HL-60/S4 treated with retinoic acid at 250 ng/mL for 4 days and 3 days (cell line): ENCODE measurements around the gene CACFD1.

ENCODE experiments used
- in situ Hi-C: fragments of 300-500 bp; cut with MboI; formaldehyde crosslinking; loops from 2 replicates; pipeline ENCODE4 v1.7.0; 2022; ENCODE audit warnings: low sequenced_read_pairs

Gene CACFD1

DNA sequence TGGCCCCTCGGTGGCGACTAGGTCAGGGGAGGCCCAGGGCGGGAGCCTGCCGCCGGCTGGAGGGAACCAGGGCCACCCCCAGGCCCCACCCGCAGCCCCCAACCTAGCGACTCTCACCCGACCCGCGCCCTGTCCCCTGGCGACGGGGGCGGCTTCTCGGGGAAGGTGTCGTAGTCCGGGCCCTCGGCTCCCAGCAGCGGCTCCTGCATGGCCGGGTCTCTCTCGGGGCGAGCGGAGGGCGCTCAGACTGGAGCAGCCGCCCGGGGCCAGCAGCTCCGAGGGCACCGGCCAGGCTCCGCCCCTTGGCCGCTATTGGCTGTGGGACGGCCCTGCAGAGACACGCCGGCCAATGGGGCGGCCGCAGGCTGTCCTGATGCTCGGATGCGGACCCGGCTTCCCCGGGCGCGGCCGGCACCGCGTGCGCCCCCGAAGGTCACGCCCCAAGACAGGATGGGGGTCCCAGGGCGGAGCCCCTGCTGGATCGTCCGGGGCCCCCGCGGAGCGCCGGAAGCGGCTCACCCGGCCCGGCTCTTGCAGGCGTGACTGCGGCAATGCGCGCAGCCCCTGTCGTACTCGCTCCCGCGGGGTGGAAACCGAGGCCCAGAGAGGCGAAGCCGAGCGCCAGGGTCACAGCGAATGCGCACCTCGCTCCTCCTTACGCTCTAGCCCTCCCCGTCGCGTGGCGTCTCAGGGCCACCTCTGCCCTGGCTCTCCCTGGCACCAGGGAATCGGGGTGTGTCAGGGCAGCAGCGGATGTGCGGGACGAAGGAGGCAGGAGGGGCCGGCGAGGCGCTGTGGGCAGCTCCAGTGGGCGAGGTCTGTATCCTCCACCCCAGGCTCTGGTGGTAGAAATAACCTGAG lies 19.3 kb downstream of the CACFD1 start, which contains the start of gene SLC2A6:
SLC2A6 (minus strand) TSS at position 249 of the 861 bp plus-strand sequence; CDS start at position 209, 40 bp downstream.
- in situ Hi-C loops = no loop called here

DNA sequence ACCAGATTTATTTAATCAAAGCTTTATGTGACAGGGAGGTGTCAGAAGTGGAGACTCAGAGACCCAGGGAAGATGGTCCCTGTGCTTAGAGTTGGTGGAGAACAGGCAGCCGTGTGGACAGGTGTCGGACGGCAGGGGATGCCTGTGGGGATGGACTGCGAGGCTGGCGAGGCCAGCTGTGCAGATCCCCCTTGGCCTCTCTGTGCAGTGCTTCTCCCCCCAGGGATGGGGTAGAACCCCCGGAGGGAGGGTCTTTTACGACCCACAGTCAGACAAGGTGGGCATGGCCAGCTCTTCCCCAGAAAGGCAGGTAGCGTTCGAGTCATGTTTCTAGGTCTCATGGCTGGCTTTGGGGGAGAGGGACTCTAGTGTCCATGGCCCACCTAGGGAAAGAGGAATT lies 23.8 kb downstream of the CACFD1 start:
- in situ Hi-C loops = loop anchor here (10.0 kb wide), 1 partner anchor 299 kb away; no protein-coding TSS in a partner anchor

DNA sequence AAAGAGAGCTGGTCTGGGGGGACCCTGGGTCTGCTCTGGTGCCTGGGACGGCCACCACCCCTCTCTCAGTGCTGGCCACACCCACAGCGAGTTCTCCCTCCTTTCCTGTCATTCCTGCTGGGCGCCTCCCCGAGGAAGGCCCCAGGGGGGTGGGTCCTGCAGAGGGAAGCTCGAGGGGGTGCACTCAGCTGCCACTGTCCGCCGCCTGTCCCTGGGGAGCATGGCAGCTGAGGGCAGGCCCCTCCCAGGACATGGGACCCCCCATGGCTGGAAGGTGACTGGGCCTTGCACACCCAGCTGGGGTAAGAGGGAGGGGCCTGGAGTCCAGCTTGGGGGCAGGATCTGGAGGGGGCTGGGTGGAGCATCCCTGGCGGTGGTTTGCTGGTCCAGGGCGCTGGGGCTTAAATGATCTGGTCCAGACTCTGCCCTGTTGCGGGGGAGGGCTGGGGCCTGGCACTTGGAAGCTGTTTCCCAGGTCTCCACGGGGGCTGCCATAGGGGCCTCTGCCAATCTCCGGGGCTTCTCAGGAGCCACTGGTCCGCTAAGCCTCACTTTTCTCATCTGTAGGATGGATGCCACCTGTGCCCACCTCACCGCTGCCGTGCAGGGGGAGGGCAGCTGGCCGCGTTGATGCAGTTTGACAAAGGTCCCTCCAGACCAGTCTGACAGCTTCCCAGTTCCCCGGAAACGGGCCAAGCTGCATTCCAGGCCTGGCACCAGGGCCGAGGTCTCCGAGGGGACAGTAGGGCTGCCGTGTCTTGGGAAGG lies 25.1 kb downstream of the CACFD1 start:
- in situ Hi-C loops = loop anchor here (10.0 kb wide), 1 partner anchor 300 kb away; no protein-coding TSS in a partner anchor

DNA sequence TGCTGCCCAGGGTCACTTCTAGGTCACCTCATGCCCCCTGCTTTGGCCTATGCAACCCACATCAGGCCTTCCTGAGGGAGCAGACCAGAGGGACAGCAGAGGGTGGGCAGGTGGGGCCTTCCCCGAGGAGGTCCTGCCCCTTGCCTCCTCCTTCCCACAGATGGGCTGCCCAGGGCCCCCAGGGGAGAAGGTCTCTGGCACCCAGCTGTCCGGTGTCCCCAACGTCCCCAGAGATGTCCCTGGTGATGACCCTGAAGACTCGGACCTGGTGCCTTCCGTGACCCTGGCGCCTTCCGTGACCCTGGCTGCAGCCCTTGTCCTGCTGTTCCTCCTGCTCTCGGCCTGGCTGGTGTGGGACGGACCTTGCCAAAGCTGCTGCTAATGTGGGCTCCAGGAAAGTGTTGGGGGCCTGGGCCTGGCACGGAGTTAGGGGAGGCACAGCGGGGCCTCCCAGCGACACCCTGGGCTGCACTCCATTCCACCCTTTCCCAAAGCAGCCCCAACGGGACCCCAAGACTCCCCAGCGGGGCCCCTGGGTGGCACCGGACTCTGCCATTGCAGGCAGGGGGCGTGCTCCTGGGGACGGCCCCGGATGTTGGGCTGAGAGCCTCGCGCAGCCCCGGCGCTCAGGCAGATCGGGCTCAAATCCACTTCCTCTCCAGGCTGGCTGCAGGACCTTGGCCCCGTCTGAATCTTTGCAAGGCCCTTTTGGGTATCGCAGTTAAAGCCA lies 25.9 kb downstream of the CACFD1 start:
- in situ Hi-C loops = loop anchor here (10.0 kb wide), 1 partner anchor 301 kb away; no protein-coding TSS in a partner anchor

DNA sequence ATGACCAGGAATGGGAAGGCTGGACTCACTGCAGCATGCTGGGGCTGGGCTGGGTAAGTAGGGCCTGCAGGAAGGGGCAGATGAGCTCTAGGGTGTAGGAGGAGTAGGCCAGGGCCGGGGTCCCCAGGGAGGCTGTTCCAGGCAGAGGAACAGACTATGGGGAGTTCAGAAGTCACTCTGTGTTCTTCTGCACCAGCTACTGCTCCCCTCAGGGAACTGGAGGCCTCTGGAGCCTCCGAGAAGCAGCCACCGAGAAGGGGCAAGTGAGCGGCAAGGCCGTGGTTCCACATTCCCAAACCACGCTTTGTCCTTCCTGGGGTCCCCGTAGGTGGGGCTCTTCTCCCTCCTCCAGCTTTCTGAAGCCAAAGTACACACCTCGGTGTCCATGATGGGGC lies 27.6 kb downstream of the CACFD1 start:
- in situ Hi-C loops = loop anchor here (10.0 kb wide), 1 partner anchor 303 kb away; no protein-coding TSS in a partner anchor

DNA sequence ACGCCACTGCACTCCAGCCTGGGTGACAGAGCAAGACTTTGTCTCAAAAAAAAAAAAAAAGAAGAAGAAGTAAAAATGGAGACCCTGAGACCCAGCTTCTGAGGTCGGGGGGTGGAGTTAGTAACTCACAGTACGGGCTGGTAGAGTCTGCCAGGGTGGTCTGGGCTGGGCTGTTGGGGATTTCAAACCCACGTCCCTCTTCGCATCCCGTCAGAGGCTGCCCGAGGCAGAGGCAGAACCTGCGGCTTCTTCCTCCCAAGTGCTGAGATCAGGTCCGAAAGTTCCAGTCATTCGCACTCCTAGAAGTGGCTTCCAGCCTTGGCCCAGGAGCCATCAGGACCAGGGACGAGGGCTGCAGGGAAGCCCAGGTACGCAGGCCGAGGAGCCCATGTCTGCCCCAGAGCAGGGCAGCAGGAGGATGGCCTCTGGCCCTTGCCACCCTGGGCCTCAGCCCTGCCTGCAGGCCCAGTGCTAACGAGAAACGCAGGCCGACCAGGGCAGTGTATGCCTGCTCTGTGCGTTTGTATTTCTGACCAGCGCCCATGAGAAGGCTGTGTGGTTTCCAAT lies 29.0 kb downstream of the CACFD1 start:
- in situ Hi-C loops = loop anchor here (10.0 kb wide), 1 partner anchor 304 kb away; no protein-coding TSS in a partner anchor

DNA sequence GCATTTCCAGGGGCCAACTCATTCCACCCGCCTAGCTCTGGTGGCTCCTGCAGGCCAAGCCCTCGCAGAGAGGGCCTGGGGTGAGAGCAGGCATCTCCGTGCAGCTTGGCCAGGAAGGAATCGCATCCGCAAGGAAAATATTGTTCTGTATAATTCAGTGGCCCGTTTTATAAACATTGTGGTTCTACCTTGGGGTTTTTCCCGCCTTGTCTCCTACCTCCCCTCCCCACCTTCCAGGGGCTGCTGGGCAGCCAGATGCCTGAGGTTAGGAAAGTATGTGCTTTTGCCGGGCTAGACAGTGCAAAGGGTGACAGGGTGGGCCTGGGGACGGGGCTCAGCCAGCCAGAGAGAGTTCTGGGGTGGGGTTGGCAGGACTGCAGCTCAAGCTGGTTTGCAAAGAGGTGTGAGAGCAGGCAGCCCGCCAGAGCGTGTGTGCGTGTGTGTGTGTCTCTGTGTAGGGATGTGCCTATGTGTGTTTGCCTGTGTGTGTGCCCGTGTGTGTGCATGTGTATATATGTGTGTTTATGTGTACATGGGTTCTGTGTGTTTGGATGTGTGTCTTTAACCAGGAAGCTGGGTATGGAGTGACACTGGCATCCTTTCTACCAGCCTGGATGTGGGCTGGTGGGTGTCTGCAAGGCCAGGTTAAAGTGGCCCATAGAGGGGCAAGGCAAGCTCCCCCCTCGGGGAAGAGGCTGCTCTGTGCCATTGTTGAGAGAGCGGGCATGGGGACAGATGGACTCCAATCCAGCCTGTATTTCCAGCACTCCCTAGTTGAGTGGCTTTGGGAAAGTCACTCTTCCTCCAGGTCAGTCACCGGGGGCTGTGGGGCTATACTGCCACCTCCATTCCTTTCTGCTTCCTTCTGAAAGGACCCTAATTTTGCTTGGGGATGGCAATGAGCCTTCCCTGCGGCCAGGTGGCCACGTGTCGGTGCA lies 29.7 kb downstream of the CACFD1 start:
- in situ Hi-C loops = loop anchor here (10.0 kb wide), 1 partner anchor 305 kb away; no protein-coding TSS in a partner anchor

DNA sequence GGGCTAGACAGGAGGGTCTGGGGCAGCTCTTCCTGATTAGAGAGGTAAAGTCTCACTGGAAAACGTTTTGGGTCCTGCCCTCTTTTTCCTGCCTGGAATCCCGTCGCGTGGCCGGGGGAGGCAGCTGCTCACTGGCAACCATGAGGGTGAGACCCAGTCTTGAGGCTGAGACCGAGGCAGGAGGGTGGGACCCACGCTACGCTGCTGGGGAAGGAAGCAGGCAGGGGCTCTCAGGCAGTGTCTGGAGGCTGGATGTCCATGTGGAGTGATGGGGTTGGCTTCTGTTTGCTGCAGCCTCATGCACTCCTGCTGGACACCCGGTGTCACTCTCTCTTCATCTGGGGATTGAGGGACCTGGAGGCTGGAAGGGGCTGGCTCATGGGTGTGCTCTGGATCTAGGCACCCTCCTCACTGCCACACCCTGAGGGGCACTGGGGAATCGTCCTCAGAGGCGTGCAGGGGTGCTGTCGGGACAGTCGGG lies 30.5 kb downstream of the CACFD1 start:
- in situ Hi-C loops = no loop called here

DNA sequence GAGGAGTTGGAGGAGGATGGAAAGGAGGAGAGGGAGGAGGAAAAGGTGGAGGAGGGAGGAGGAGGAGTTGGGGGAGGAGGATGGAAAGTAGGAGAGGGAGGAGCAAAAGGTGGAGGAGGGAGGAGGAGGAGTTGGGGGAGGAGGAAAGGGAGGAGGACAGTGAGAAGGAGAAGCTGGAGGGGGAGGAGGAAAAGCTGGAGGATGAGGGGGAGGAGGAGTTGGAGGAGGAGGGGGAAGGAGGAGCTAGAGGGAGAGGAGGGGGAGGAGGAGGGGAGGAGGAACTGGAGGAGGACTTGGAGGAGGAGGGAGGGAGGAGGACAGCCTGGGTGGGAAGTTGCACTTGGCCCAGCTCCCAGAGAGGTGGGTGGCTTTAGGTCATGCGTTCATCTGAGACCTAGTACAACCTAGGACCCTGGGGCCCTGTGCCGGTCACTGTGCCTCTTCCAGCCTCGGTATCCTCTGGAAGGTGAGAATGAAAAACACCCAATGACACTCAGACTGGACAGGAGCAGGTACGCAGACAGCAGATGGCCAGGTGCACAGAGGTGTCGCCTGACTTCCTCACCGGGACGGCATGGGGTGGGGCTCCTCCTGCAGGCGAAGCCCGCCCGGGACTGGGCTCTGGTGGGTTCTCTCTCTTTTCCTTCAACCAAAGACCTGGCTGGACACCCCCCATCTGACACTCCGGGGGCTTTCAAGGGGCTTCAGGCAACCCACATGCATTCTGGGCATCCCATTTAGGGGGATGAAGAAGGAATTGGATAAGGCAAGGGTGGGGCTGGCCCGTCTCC lies 31.3 kb downstream of the CACFD1 start:
- in situ Hi-C loops = no loop called here

DNA sequence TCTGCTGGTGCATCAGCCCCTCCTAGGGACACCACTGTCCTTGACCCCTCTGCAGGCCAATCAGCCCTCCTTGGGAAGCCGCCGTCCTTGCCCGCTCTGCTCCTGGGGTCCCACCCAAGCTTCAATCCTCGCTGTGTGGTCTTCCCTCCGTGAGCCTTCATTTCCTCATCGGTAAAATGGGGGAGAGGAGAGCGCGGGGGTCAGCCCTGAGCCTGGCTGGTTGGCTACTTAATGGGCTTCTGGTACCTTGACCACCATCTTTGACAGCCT lies 31.8 kb downstream of the CACFD1 start:
- in situ Hi-C loops = no loop called here

DNA sequence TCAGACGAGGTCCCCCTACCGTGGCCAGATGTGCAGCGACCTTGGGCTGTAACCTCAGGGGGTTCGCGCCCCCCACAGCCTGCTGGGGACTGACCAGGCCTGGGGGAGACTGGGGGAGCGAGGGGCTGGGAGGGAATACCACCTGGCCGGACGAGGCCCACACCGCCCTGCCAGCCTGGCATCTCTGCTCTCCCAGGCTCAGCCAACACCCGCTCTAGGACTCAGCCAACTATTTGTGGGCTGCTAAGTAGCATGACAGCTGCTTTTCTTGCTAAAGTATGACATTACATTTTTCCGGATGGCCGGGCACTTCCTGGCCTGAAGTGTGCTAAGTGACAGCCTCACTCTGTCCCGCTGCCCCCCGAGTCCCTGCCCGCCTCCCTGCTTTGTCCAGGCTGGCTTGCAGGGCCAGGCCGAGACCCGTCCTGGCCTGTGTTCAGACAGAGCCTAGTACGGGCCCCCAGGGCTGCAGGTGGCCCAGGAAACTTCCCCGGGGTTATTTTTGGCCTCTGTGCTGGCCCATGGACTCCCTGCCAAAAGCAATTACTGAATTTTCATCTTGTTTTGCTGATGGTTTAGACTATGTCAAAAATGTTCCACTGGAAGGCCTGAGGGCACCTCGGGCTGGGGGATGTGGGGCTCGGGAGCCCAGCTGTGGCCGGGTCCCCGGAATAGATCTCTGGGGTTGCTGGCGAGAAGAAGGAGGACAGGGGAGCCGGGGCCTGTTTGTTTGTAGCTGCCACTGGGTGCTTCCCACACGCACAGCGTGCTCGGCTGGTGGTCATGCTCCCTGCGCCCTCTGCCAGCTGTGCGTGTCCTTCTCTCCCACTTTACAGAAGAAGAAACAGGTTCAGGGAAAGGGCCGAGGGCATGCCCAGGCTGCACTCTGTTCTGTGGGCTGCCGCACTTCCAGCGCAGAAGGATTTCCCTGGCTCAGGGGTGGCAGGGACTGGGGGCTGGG lies 32.6 kb downstream of the CACFD1 start:
- in situ Hi-C loops = no loop called here

DNA sequence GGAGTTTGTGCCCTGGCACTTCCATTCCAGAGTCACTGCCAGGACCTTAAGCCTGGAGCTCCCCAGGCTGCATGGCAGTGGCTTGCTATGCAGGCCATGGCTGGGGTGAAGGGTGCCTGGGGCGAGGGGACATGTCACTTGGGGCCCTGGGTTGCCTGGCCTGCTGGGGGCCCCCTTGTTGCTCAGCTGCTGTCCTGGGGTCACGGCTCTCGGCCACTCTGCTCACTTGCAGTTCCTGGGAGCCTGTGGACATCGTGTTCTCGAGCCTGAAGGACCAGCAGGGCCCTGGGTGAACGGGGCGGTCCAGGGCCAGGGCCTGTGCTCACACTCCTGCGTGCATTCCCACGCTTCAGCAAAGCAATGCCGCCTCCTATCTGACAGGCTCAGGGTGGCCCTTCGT lies 33.6 kb downstream of the CACFD1 start:
- in situ Hi-C loops = no loop called here

DNA sequence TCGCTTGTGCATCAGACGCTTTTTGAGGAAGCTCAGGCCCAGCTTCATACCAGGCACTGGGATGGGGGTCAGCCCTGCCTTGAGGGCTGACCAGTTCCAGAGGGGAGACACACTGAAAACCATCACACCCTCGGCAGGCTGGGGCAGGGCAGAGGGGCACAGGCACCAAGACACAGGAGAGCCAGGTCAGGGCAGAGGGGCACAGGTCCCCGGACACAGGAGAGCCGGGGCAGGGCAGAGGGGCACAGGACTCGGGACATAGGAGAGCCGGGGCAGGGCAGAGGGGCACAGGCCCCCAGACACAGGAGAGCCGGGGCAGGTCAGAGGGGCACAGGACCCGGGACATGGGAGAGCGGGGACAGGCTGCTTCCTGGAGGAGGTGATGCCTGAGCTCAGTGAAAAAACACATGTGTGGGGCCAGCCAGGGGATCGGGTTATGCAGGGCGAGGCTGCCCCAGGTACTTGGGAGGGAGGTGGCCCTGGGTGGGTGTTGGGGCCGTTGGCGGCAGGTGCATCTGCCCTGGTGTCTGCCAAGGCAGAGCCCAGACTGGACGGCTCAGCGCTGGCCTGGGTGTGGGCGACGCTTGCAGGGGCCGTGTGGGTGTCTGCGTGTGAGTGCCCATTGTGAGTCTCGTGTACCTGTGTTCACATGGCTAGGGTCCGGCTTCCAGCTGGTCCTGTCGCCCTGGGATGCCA lies 34.2 kb downstream of the CACFD1 start:
- in situ Hi-C loops = no loop called here

DNA sequence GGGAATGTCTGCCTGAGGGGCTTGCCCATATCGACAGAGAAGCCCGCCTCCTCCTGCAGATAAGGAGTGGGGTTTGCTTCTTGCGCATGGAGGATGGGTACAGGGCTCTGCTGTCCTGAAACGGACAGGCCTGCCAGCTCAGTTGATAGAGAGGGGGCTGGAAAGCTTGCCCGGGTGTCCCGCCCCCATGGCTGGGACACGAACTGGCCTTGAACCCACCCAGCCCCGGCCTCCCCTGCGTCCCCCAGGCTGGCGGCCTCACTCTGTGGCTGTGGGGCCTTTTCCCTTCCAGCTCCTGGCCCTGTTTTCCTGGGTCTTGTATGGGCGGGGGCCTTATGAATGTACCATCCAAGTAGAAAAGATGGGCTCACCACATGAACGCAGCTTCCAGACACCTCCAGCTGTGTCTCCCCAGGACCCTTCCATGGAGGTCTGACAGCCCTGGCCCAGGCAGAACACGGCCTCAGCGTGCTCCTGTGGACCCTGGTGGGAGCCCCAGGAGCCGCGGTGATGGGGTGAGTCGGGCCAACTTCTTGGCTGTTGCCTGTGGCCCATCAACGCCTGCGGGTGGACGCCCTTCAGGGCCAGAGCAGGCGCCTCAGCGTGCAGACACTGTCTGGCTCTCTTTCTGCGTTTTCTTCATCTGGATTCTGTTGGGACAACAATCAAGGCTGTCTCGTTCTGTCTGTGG lies 35.0 kb downstream of the CACFD1 start:
- in situ Hi-C loops = no loop called here

DNA sequence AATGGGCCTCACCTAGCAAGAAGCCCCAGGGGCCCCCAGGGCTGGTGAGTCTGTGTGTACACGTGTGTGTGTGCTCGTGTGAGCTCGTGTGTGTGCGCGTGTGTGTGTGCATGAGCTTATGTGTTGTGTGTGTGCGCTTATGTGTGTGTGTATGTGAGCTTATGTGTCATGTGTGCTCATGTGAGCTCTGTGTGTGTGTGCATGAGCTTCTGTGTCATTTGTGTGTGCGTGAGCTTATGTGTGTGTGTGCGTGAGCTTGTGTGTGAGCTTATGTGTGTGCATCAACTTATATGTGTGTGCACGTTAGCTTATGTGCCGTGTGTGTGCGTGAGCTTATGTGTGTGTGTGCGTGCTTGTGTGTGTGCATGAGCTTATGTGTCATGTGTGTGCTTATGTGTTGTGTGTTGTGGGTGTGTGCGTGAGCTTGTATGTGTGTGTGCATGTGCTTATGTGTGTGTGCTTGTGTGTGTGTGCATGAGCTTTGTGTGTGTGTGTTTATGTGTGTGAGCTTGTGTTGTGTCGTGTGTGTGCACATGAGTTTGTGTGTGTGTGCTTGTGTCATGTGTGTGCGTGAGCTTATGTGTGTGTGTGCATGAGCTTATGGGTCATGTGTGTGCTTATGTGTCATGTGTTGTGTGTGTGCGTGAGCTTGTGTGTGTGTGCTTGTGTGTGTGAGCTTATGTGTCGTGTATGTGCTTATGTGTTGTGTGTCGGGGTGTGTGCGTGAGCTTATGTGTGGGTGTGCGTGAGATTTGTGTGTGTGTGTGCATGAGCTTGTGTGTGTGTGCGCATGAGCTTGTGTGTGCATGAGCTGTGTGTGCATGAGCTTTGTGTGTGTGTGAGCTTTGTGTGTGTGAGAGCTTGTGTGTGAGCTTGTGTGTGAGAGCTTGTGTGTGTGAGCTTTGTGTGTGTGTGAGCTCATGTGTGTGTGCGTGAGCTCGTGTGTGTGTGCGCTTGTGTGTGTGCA lies 35.8 kb downstream of the CACFD1 start:
- in situ Hi-C loops = no loop called here
